IPS-18c (cell line): ENCODE results near the gene LDHAL6B.

Experiments used
- H3K4me3 ChIP-seq: 2 replicates; pipeline ENCODE4 v1.7.0; 2013; ENCODE audit warnings: low read depth, mild to moderate bottlenecking, low read length, moderate library complexity; ENCODE audit not compliant: insufficient read depth
- H3K9me3 ChIP-seq: one replicate; pipeline ENCODE4 v1.6.1; 2013; ENCODE audit warnings: mild to moderate bottlenecking, low read length, moderate library complexity; ENCODE audit not compliant: control insufficient read depth, insufficient read depth

Gene LDHAL6B

DNA sequence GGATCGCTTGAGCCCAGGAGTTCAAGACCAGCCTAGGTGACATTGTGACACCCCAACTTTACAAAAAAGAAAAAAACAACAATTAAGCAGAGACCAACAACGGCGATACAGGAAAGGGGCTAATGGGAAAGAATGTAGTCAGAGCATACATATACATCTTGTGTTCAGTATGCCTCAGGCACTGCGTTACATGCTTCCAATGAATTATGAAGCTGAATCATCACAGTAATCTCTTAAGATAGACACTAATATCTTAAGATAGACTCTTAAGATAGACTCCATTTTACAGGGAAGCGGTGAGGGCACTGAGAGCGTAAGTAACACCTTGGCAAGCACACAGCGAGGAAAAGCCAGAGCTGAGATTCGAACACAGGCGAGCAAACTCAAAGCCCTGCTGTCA lies 6.1 kb upstream of the LDHAL6B start:
- no peak overlapping the region for H3K4me3 ChIP-seq
- H3K9me3 ChIP-seq: no peaks in the 10 kb centered on the region

DNA sequence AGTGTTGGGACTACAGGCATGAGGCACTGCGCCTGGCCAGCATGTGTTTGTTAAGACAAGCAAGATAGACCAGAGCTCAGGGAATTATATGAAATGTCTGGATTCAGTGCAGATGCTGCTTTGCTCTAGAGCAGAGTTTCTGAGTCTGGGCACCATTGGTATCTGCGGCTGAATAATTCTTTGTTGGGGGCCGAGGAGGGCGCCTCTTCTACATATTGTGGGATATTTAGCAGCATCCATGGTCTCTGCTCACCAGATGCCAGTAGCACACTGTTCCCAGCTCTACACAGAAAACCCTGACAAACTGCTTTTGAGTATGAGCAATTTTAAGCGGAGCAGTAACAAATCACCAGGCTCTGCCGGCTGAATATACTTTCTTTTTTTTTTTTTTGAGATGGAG lies 3.6 kb upstream of the LDHAL6B start:
- no peaks in the 10 kb centered on the region for H3K9me3 ChIP-seq
- no peak overlapping the region for H3K4me3 ChIP-seq

DNA sequence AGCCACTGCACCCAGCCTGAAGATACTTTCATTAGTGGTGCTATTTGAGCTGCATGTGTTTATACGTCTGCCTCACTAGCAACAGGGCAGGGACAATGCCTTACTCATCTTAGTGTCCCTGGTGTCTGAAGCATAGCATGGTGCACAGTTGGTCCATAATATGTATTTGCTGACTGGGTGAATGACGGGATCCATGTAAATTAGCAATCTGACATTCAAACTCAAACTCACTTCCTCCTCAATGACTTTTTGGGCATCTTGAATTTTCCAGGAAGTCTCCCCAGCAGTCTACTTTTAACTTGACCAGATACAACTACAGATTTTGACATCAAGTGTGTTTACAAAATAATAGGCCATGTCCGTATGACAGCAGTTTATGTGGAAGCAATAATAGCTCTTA lies 3.0 kb upstream of the LDHAL6B start:
- no peak overlapping the region for H3K4me3 ChIP-seq

DNA sequence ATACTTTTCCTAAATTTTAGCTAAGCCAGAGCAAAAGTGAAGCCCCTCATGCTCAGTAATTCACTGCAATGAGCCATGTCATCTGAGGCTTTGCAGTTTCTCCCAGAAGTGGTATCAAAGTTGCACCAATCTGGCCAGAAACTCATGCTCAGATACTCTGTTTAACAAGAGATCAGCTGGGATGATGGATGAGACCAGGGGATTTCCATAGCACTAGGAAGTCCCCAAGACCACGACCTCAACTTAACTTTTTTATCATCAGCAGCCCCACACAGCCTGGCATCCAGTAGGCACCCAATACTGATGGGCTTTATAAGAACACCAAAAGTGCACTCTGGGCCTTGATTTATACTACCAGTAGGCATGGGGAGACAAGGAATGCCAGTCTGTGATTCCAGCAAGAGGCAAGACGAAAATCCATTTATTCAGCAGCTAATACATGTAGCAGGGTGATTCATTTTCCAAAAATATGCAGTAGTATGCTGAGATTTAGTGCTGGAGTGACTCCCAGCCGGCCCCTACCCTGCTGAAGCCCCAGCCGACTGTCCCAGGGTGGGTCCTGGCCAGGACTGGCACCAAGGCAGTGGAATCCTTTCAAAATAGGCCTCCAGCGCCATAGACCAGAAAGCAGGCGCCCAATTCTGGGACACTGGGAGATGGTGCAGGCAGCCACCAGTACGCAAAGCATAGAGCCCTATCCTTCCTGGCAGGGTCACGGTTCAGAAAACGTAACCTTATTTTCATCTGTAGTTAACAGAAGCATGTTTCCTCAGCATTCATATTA lies 612 bp upstream of the LDHAL6B start:
- H3K9me3 ChIP-seq: no peaks in the 10 kb centered on the region

More for the DNA sequence above, 3.0 kb upstream of the LDHAL6B start:
- no peaks in the 10 kb centered on the region for H3K9me3 ChIP-seq

DNA sequence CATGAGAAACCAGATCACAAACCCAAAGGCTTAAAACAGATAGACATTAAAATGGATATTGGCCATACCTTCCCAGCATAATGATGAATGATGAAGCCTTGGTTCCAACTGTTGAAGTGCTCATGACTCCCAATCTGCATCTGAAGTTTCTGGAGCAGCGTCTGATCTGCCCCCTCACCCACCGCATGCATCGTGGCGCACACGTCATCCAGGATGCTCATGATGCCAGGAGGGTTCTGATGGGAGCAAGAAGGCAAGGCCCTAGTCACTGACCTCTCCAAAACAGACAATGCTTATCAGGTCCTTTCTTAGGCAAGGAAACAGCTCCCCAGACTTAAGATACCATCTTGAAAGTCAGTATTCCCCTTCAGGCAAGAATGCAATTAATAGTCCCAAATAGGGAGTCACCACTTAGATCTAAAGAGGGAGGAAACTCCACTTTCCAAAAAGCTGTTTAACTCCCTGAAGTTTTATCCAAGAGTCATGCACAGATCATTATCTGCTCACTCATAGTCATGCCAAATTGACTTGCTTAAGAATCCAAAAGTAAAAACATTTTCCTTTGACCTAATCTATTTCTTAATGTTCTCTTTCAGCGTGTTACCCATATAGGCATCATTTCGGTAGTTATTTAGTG lies 2.1 kb downstream of the LDHAL6B start:
- no peak overlapping the region for H3K4me3 ChIP-seq
- no peaks in the 10 kb centered on the region for H3K9me3 ChIP-seq

More for the DNA sequence above, 612 bp upstream of the LDHAL6B start:
- no peak overlapping the region for H3K4me3 ChIP-seq

DNA sequence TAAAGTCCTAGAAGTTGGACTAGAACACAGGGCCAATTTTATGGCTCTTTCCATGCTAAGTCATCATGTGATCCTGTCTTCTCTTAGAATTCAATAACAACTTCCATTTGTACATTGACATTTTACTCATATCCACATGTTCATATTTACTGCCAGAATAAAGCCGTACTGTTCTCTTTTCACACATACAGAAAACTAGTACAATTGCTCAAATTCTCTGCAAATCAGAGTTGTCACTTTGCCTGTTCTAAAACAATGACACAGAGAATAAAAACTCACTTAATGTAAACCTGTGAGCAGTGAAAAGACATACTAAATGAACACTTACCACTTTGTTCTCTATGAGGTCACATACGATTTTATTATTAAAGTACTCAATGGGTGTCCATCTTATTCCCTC lies 3.5 kb downstream of the LDHAL6B start:
- Histone ChIP-seq H3K9me3 (no peaks in the 10 kb centered on the region), H3K4me3 (no peak overlapping the region)

DNA sequence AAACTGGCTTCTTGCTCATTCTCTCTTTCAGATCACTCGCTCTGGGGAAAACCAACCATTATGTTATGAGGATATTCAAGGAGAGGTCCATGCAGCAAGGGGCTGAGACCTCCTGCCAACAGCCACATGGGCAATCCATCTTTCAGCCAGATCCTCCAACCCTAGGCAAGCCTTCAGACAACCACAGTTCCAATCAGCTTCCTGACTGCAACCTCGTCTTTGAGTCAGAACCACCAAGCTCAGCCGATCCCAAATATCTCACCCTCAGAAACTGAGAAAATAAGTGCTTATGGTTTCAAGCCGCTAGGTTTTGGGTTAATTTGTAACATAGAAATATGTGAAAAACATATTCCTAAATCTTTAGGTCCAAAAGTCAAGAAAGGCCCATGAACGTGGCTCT lies 10.3 kb downstream of the LDHAL6B start:
- H3K9me3 ChIP-seq: no peaks in the 10 kb centered on the region
- no peak overlapping the region for H3K4me3 ChIP-seq

DNA sequence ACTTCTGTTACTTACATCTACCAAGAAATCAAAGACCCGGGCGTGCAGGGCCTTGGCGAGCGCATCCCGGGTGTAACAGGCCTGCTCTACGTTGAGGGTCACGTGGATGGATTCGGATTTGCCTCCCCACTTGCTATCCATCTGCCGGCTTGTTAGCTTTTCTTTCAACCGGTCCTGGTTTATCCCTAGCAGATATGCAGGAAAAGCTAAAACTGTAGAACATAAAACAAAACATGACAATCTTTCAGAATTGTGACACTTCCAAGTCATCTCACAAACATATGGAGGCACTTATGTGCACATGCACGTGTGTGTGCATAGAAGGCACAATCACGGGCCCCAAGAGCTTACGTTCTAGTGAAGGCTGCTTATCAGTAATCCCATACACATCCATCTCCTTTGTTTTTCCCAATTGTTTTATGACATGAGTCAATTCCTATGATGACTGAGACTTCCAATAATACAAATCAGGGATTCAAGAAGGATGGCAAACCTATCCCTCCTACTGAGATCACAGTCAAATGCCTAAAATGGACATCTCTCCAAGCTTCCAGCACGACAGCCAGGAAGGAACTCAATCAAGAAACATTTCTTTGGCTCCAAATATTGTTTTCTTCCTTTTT lies 11.3 kb downstream of the LDHAL6B start:
- Histone ChIP-seq H3K4me3 (no peak overlapping the region), H3K9me3 (no peaks in the 10 kb centered on the region)

DNA sequence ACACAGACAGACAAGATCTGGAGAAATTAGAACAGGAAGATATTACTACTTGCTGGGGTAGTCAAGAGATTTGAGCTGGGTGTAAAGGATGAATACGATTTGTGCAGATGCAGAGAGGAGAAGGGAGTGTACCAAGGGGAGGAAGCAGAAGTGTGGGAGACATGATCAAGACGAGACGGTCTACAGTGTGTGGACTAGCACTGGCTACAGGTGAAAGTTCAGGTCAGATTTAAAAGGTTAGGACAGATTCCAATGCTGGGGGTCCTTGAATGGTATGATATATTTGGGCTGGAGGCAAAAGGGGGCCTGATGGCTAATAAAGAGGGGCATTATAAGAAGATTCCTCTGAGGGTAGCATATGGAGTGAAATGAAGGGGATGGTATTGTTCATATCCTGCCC lies 12.1 kb downstream of the LDHAL6B start:
- no peak overlapping the region for H3K4me3 ChIP-seq
- no peaks in the 10 kb centered on the region for H3K9me3 ChIP-seq

DNA sequence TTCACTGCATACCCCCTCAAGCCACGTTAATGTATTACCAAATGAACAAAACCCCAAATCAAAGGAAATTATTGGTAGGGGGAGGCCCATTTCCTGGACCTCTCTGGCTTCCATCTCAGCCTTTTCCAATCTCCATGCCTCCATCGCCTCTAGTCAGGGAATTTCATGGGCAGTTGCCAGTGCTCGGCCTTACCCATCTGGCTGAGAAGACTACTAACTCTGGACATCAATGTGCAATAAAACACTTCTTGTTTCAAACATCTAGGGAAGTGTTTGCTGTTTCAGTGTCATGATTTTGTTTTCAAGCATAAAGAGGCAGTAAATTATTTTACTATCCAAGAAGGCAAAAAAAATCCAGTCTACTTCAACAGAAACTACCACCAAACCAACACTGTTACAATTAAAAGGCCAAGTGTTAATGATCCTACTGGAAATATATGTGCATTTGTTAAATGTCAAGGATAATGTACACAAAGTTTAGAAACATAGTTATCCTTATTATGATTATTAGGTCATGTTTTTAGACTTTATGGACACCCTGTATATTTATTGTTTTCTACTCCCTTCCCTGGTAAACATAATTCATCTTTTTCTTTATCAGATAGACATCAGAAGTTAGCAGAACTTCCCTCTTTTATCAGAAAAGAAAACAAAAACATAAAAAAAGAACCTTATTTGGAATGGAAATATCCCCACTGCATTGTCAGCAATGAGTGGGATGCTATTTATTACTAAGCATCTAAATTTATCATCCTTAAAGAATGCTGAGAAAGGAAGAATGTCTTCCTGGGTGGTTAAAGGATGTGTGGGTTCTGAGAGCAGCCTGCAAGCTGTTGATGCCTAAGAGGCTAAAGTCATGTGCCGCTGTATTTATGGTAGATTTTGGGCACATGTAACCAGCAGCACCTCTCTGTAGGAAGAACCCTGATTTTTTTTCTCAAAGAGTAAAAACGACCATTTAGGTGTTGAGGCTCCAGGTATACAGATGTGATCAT lies 15.2 kb downstream of the LDHAL6B start:
- no peaks in the 10 kb centered on the region for H3K9me3 ChIP-seq
- H3K4me3 ChIP-seq: no peak overlapping the region

DNA sequence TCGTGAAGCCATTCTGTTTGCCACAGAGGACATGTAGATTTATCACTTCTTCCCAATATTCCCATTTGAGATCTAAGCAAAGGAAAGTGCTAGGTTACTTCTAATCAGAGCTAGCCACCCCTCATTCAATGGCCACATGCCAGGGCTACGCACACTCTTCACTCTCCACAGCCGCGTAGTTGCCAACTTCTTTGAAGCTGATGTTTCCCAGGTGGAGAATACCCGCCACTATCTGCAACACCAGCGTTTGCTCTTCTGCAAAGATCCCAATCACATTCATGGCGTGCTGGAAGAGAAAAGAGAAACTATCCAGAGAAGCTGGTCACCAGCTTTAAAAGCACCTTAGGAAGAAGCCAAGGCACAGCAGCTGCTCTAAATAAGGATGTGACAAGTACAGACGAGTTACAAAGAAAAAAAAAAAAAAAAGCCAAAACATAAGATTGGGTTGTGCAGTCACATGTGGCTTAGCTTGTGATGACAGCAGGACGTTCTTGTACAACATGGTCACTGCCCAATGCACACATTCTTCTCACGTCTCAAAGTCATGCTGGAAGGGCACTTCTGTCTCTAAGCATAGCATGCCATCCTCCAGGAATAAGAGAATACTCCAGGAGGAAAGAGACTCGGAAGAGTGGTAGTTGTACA lies 16.4 kb downstream of the LDHAL6B start:
- no peak overlapping the region for H3K4me3 ChIP-seq
- H3K9me3 ChIP-seq: no peaks in the 10 kb centered on the region

DNA sequence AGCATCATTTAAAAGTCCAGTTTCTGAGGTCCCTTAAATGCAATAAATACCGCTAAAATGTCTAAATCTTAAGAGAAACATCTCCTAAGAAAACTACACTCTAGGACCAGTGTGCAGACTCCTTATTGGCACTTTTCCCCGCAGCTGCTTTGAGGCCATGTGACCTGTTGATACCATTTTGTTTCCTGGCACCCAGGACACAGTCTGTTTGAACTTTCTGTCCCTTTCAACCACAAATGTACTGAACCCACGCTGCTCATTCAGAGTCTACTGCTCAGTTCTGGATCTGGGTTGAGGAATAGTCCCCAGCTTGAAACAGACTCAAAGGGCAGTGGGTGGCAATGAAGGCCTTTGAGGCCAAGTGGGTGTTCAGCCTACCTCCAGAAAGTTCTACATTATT lies 17.1 kb downstream of the LDHAL6B start:
- H3K9me3 ChIP-seq: no peaks in the 10 kb centered on the region
- H3K4me3 ChIP-seq: no peak overlapping the region

DNA sequence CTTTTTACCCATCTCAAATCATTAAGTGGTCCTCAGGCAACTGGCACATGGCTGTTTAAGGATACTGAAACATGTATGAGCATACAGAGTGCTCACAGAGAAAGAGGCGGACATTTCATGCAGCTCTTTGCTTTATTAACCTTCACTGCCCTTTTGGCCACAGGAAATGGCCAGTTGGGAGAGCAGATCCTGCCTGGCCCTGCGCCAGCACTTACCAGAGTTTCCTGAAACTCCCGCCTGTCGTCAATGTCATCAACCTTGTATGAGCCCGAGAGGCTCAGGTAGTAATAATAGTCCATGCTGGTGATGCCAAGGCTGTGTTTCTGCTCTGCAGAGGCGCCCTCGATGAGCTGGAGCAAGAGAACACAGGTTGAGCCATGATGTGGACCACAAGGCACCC lies 17.8 kb downstream of the LDHAL6B start:
- H3K4me3 ChIP-seq: no peak overlapping the region
- H3K9me3 ChIP-seq: no peaks in the 10 kb centered on the region

DNA sequence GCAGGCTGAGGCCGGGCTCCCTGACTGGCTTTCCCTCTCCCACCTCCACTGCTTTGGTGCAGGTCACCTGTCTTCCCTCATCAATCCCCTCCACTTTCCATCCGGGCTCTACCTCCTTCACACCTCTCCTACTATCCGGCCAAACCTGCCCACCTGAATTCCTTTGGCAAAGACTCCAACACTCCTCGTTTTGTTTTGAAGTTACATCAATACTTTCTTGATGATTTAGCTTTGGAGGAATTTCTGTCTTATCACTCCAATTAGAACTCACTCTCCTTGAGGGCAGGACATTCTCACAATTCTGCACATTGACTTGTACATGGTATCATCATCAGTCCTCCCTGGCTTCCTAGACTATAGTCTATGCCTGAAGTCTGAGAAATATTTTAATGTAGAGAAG lies 20.4 kb downstream of the LDHAL6B start:
- no peaks in the 10 kb centered on the region for H3K9me3 ChIP-seq

DNA sequence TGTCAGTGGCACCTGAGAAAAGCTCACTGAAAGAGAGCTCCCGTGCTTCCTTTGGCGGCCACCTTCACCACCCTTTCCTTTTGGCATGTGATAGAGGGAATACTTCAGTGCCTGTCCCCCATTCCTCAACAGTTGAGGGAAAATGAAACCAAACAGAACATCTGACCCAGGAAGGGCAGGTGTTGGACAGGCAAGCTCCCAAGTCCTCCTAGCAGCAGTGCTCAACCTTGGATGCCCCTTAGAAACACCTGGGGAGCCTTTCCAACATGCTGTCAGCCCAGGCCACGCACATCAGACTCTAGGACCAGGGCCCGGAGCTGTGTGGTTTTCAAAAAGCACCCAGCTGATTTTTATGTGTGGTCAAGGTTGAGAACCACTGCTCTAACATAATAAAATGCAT lies 22.4 kb downstream of the LDHAL6B start:
- Histone ChIP-seq H3K4me3 (no peak overlapping the region), H3K9me3 (no peaks in the 10 kb centered on the region)

More for the DNA sequence above, 20.4 kb downstream of the LDHAL6B start:
- no peak overlapping the region for H3K4me3 ChIP-seq

DNA sequence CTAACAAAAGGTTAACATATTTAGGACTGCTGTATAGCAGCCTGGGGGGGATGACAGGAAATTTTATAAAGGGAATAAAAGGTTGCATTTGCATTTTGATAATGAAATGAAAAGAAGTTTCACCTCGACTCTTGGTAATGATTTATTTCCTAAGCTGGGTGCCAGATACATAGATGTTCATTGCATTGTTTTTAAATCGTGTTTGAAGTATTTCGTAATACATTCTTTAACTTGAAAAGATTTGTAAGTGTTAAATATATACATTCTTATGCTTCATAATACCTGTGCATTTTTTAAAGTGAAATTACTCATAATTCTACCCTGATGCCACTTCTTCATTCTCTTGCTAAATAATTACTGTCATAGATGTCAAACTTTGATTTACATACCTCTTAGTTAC lies 22.8 kb downstream of the LDHAL6B start:
- Histone ChIP-seq H3K4me3 (no peak overlapping the region), H3K9me3 (no peaks in the 10 kb centered on the region)

DNA sequence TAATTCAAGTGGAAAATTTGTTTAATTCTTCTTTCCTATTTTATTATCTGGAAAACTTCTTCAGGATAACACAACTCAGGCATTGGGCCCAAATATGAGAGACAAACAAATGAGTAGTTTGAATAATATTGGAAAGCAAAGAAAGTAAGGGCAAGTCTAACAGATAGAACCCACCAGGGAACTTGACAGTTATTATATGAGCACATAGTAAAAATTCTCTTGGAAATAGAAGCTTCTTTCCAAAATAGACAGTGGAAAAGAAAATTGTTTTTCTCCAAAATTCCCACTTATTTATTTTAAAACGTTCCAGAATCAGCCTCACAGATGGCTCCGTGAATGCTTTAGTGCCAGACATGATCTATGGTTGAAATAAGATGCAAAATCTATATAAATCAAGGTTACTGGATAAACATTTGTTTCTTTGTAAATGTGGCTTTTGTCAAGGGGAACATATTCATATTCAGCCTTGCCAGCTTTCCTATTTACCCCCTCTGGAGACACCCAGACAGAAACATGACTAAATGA lies 23.9 kb downstream of the LDHAL6B start:
- no peaks in the 10 kb centered on the region for H3K9me3 ChIP-seq
- no peak overlapping the region for H3K4me3 ChIP-seq
